GM18520 (cell line): ENCODE results near the gene RAB11FIP4.

Experiments
- ATAC-seq: cut with Tn5 transposase; IDR thresholded peaks from one replicate; pipeline ENCODE4 v1.9.1; 2021; ENCODE audit not compliant: unreplicated experiment

The RAB11FIP4 gene

DNA sequence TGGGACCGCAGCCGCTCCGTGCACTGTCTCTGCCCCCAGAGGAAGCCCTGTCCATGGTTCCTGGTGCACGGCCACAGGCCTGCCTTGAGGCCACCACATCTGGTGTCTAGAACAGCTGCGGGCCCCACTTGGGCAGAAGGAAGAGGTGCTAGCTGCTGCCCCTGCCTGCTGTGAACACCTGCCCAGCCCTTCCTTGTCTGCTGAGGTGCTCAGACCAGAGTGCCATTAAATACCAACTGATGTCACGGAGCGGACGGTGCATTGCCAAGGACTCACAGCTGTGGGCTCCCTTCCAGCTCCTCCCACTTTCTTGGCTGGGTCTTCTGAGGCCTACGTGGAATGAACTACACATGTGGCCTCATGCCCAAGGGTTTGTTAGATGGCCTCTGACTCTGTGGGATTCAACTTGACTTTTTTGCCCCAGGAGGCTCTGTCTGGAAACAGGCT is 146.1 kb downstream of the RAB11FIP4 start:
- no peak for ATAC-seq

DNA sequence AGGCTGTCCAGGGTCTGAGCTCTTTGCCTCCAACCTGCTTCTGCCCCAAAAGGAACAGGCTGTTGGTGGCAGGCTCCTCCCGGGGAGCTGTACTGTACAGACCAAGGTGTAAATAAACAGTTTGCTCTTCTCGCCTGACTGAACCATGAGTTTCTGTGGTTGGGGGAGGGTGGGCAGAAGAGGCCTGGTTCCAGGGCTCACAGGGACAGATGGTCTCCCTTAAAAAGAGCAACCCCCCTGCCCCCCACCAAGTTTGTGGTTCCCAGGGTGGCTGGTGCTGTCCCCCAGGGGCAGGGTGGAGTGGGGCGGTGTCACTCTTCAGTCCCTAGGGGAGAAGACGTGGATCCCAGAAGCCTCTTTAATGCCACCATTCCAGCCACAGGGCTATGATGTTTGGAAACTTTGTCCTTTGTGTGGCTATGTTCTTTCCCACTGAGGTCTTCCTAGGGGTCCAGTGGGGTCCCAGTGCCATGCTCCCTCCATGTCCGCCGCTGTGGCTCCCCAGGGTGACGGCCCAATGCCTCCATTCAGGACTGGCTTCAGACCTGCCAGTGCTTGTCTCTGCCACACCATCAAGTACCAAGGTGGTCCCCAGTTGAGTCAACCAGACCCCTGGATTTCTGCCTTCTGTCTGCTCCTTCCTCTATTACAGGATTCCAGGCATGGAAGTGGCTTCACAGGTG is 146.7 kb downstream of the RAB11FIP4 start:
- ATAC-seq, result no peak

DNA sequence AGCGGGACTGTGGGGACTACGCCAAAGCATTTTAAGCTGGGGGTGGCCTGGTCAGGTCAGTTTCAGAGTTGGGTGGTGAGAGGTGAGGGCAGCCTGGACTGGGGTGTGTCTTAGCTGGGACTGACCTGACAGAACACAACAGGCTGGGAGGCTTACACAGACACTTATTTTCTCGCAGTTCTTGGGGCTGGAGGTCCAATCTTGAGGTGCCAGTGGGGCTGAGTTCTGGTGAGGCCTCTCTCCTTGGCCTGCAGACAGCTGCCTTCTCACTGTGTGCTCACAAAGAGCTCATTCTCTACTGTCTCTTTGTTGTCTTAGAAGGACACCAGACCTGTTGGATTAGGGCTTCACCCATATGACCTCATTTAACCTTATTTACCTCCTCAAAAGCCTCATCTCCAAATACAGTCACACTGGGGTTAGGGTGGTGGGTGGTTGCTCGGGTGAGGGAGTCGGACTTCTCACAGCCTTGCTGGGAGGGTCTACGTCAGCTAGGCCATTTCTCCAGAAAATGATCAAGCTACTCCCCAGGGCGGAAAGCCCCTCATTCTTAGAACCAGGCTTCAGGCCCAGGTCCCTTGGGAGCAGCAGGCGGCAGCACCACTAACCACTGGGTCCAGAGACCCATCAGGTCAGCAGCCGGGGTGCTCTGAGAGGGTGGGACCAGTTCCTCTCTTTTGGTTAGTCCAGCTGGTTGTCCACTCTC is 149.3 kb downstream of the RAB11FIP4 start:
- no peak for ATAC-seq

DNA sequence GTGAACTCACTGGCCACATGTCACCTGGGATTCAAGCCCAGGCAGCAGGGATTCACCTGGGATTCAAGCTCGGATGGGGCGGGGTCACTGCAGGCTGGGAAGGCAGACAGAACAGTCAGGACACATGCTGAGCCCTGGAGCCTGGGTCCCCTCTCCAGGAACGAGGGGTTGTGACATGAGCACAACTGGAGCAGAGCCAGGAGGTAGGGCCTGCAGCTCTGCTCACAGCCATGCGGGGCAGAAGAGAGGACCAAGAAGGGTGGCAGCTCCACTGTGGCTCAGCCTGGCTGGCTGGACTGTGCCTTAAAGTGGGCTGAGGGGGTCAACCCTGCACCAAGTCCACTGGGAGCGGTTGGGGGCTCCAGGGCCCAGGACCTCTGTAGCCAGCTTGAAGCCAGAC is 150.1 kb downstream of the RAB11FIP4 start:
- ATAC-seq, result no peak

DNA sequence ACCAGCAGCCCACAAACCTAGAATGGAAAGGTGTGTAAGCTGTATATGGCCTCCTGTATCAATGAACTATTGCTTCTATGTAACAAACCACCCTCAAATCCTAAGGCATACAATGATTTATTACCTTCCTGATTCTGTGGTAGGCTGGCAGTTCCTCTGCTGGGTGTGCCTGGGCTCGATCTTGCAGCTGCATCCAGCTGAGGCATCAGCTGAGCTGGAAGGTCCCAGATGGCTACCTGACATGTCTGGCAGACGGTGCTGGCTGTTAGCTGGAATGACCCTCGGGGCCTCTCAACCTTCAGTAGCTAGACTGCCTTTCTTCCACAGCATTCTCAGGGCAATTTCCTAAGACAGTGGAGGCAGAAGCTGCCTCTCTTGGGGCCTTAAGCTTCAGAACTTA is 152.7 kb downstream of the RAB11FIP4 start:
- no peak for ATAC-seq

DNA sequence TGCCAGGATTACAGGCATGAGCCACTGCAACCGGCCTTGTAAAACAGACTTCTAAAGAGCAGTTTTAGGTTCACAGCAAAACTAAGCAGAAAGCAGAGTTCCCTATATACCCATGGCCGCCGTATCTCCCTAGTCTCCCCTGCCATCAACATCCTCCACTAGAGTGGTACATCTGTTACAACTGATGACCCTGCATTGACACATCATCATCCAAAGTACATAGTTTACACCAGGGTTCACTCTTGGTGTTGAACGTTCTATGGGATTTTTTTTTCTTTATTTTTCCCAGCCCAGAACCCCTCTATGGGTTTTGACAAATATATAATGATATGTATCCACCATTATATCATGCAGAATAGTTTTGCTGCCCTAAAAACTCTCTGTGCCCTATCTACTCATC is 155.2 kb downstream of the RAB11FIP4 start:
- no peak for ATAC-seq

DNA sequence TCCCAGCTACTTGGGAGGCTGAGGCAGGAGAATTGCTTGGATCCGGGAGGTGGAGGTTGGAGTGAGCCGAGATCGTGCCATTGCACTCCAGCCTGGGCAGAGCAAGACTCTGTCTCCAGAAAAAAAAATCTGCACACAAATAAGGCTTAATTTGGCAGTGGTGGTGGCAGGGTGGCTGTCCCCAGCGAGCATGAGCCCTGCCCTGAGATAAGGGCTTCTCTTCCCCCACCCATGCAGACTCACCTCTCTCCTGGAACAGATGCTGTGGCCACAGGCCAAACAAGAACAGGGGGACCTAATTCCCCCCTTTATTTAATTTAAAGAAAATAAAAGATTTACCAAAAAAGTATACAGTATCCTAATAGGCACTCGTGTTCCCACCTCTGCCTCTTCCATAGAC is 157.2 kb downstream of the RAB11FIP4 start:
- no peak for ATAC-seq

DNA sequence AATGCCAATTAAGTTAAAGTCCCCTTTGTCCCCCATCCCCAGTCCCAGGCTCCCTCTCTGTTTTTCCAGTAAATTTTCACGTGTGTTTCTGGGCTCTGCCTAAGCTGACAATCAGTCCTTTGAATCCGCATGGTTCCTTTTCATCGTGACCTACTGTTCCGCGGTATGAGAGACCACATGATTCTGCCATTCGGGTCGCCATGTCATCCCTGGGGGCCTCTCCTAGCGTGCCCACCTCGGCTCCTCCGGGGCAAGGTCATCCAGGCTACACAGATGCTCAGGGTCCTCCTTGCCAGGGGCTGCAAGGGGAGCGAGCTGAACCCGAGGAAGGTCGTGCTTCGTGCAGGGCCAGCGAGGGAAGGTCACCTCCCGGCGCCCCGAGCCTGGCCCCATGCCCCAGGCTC is 157.6 kb downstream of the RAB11FIP4 start:
- ATAC-seq, result no peak

DNA sequence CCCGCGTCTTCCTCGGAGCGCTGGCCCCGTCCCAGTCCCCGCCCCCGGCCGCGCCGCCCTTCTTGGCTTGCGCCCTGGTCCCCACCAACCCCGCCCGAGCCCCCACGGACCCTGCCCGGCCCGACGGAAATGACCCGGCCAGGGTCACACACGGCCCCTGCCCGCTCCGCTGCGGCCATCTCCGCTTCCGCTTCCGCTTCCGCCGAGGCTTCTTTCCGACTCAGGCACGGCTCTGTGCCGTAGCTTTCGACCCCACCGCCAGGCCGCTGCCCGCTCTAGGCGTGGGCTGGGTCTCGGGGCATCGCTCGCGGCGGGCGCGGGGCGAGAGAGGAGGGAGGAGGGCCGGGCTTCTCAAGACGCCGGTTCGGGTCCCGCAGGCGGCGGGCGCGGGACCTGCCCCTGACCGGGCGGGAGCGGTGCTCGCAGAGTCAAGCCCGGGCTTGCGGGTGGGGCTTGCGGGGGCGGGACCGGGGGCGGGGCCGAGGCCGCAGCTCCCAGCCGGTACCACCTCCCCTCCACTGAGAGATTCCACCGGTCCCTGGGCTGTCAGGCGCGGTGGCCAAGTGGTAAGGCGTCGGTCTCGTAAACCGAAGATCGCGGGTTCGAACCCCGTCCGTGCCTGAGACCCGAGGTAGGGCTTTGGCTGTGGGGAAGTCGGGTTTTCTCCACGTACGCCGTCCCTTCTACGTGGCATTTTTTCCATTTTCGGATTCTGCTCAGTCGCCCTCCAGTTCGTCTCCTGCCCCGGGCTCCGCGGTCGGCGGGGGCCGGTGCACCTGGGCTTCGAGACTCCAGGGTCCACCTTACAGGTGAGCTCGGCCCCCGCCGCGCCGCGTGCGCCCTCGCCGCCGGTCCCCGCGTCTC is 158.3 kb downstream of the RAB11FIP4 start:
- ATAC-seq, result peak; percentile 67

DNA sequence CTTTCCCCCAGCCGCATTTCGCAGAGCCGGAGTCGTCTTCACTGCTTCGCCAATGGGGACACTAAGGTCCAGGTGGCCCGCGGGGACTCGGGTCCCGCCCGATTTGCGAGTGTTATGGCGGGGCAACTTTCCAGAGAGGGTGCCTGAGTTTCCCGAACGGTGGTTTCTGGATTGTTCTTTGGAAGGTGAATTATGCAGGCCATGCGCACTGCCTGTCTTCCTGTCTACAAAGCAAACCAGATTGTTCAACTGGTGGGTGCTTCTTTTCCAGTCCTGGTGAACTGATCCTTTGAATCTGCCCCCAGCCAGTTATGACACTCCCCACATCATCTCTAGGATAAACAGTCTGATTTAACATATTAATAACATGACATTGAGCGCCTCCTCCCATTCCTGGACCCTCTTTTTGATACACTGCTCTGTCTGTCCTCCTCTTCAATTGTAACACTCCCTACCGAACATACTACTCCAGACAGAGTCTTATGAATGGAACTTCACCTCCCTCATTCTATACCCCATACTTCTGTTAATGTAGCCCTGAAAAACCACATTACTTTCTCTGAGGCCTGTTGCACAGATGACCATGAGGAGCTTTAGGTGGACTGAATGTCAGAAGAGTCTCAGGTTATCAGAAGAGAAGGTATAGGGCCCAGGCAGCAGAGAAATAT is 159.0 kb downstream of the RAB11FIP4 start:
- ATAC-seq, result no peak

DNA sequence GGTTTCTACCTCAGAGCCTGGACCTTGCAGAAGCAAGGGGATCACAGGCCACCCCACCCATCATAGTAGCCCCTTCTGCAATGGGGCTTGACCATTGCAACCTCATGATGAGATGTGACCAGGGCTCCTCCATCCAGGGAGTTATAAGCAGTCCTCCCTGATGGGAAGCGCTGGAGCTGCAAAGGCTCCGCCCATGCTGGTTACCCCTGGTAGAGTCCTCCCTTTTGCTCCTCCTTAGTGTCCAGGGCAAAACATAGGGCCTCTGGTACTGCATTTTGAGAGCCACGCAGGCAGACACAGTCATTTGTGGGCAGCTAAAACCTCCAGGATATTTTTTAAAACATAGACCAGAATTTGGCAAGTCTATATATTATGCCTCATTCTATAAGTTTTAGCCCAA is 161.1 kb downstream of the RAB11FIP4 start:
- ATAC-seq, result no peak

DNA sequence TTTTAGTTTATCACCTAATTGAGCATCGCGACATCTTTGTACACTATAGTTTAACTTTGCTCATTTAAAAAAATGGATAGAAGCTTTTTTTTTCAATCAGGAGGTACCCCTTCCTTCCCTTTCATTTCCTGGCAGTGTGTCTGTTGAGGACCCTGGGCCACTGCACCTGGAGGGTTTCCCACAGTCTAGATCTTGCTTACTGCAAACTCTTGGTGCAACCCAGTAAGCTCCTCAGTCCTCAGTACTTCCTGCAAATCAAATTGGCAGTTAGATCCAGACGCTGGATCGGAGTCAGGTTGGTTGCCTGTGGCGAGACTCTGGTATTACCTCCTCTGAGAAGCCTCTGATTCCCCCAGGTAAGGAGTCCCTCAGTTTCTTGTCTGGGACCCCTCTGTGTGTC is 162.0 kb downstream of the RAB11FIP4 start:
- no peak for ATAC-seq

DNA sequence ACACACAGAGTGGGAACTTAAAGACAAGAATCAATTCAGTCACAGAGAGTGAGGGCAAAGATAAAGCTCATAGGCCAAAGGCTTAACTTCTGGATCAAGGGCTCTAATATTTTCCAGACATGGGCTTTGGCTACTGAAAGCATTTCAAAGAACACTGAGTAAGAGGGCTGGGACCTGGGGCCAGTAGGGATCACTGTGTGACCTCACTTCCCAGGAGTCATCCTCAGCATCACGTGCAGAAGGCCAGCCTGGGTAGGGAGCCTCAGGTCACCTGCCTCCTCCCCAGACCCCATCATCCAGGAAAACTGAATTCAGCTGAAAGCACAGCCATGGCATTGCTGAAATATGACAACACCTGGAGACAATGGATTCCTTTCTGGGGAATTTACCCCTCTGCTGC is 163.5 kb downstream of the RAB11FIP4 start:
- ATAC-seq, result no peak

DNA sequence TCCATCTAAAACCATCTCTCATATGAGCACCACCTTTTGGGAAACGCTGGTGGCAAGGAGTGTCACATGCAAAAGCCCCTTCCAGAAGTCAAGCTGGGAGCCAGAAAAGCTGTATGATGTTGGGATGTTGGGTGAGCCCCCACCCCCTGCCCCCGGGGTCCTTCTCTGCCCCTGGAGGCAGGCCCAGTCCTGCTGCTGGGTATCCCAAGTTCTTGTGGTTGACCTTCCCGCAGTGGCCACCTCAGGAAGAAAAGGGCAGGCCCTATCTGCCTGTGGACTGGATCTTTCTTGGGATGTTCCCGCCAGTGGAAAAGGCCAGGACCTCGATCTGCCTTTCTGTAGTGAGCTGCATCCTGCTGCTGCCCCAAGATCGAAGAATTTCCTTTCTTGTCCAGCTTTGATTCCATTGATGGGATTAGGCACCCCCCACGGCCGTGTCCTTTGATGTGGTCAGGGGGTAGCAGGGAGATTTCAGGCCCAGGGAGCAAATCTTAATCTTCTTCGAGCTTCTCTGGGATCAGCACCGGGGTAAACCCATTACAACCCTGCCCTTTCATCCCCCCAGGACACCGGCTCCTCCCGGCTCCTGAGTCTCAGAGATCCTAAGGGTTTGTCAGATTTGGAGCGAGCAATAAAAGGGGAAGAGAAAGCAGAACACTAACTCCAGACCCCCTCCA is 165.6 kb downstream of the RAB11FIP4 start:
- no peak for ATAC-seq

DNA sequence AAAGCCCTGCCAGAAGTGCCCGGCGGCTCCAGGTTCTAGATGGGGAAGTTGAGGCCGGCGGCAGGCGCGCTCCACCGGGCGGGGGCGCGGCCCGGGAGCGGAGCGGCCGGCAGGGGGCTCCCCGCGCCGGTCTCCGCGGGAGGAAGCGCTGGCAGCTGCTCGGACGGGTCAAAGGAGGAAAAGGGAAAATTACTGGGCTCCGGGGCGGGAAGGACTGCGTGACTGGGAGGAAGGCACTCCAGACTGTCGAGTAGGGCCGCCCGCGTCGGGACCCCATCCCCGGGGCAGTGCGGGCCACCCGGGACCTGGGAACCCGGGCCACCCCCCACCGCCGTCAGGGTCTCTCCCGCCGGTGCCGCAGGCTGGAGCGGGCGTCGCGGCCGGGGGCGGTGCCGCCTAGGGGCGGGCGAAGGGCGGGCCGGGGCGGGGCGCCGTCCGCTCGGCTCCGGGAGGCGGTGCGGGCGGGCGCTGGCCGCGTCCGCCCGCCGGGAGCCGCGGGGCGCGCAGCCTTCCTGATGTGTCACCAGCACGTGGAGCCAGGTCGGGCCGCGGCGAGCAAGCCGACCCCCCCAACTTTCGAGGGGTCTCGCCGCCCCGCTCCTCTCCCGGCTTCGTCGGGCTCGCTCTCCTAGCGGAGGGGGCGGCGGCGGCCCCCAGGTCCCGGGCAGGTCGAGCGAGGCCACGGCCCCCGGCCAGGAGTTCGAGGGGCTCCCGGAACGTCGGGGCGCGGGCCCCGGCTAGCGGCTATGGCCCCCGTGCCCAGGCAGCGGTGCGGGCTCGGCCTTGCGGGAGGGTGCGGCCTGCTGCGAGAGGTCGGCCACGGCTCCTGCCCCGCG is 167.5 kb downstream of the RAB11FIP4 start:
- ATAC-seq, result no peak

DNA sequence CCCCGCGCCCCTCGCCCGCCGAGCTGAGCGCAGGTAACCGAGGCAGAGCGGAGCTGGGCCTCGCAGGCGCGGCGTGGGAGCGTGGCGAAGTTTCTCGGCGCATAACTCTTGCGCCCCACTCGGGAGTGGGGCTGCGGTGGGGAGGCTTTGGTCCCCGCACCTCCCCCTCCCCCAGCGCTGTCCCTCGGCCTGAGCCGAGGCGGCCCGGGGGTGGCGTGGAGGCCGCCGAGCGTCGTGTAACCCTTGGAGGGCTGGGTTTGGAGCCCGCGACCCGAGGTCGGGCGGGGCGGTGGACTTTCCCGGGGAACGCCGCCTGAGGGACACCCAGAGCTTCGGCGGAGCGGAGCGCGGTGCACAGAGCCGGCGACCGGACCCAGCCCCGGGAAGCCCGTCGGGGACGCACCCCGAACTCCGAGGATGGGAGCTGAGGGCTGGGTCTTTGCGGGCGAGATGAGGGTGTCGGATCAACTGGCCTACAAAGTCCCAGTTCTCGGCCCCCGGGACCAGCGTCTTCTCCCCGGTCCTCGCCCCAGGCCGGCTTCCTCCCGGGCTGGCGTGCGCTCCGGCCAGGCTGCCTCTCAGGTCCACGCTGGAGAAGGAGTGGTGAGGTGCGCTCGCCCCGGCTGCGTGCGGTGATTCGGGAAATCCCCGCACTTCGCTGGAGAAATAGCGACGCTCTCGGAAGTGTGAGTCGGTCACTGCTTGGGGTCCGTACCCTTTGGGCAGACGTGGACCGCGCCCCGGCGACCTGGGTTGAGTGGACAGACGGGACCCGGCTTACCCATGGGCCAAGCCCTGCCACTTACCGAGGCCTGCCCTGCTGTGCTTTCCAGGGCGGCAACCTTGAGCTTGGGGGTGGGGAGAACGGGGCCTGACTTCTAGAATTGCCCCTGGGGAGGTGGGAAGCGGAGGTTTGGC is 168.4 kb downstream of the RAB11FIP4 start:
- ATAC-seq, result no peak

DNA sequence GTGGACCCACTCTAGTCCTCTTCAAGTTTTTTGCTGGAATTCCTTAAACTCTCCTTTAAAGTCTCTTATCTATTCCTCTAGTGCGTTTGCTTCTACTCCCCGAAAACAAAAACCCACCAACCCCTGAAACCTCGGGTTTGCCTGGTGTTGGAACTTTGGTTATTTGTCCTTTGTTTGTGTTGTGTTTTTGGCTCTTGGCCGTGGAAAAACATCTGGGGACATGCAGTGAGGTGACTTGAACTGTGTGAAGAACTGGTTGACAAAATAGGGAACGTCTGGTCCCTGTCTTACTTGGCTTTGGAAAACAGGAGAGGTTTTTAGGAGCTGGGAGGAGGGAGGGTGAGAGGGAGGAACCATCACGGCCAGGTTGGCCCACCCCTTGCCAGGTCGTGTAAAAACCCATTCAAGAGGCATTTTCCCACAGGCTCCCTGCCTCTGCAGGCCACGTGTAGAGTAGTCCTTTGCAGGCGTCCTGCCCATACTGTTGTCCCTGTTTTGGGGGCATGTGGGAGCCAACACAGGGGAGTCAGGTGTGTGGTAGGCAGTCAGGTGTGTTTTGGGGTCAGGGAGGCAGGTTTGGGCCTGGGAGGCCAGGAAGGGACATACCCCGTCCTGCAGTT is 169.3 kb downstream of the RAB11FIP4 start:
- no peak for ATAC-seq
